ENCODE measurements around the gene NTRK2.
A peak's percentile ranks its signal among the peaks of the same experiment; 100 is the strongest.
"Not testable (repeated sequence)": the region's sequence is repeated elsewhere in the genome, so short reads cannot be mapped to it uniquely, and the experiment has no call there.

NTRK2 gene

GRCh38 chr9:84858364-84858763 is 188.8 kb downstream of the NTRK2 start:
- no peak for DNase-seq

DNA sequence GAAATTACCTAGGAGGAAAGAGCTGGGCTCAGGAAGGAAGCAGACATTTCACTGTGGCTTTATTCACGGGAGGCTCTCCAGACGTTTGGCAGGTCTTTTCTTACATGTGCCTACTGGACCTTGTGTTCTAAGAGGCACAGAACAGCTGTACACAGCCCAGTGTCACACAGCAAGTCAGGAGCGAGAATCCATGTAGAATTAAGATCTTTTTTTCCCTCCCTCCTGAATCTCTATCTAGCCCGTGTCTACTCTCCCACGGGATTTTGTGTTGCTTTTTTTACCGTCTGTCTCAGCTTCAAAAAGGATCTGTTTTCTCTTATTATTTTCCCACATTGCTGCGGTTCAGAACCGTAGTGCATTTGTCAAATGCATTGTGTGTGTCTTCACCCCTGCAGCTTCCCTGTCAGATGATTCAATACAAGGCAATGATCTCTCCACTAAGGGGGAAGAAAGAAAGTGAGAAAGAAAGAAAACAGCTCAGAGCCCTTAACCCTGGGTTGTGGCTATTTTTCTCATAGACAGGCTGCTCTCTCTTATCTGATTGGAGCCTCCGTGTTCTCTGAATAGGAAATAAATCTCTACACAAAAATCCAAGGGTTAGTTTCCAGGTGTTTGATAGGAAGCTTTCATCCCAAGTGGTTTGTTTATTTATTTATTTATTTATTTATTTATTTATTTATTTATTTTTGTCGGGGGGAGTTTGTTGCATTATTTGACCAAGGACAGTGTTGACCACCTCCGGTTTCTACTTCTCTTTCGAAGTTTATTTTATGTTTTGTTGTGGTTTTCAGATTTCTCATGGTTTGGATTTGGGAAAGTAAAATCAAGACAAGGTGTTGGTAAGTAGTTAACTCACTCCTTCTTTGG is 191.0 kb downstream of the NTRK2 start:
- no peak for DNase-seq

- no peak for DNase-seq
Measured at GRCh38 chr9:84861455-84861854, 191.9 kb downstream of the NTRK2 start.

DNA sequence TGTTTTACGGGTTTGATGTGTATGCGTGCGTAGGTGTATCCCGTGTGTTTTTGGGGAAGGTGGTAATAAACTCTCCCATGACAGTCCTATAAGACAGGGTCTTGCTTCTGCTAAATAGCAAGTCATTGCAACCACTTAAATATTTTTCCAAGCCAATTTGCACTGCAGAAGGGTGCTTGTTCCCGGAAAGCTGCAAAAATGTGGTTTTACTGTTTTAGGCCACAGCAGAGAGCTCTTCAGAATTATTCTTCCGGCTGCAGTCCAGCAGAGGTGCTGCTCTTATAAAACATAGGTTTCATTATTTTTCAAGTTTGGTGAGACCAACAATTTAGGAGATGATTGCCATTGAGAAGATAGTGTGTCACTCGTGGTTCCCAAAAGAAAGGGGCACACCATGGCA is 192.8 kb downstream of the NTRK2 start:
- DNase-seq, result no peak

DNA sequence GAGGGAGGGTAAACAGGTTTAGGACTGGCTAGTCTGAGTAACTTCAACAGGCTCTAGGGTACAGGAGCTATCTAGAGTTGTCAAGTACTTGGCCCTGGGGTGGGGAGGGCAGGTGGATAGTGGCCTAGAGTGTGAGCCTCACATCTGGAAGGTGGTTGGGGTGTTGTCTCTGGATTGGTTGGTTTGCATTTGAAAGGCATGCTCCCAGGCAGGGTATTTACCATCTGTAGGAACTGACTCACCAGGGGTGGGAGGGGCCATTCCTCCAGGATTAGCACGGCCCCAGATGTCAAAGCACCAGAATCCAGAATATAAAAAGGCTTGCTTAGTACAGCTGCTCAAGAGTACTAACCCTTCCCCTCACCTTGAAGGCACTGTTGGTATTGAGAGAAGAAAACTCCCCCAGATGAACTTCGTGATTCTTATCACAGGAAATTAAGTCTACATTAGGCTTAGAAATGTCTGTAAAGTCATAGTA is 193.3 kb downstream of the NTRK2 start:
- DNase-seq, result no peak

DNA sequence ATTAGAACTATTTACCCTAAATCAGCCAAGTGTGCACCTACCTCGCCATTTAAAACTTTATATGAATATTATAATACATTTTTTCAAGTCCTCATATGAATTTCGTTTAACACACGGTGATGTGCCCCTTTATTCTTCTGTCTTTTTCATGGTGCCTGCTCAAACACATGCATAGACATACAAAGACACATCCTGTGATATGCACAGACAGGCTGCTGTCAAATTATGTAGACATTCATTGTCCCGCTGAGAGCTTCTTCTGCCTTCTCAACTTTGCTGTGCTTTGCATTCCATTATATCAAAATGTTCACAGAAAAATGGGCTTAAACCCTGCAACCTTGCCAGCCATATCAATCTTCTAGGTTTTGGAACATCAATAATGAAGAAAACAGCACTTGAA is 193.8 kb downstream of the NTRK2 start:
- DNase-seq, result no peak

DNA sequence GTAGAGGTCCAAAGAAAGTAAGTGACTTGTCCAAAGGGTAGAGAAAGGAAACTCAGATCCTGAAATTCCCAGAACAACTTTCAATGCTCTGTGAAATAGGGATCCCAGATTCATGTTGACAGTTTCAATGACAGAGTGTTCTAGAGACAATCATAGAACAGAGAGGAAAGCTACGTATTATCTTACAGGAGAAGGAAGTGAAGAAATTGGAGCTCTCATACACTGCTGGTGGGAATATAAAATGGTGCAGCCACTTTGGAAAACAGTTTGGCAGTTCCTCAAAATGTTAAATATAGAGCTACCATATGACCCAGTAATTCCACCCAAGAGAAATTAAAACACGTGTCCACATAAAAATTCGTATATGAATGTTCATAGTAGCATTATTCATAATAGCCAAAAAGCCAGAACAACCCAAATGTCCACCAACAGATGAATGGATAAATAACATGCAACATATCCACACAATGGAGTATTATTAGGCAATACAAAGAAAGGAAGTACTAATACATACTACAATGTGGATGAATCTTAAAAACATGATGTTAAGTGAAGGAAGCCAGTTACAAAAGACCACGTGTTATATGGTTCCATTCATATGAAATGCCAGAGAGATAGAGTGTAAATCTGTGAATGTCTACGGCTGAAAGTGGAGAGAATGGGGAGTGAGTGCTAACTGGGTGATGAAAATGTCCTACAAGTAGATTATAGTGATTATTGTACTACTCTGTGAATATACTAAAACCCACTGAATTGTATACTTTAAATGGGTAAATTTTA is 197.1 kb downstream of the NTRK2 start:
- no peak for DNase-seq

DNA sequence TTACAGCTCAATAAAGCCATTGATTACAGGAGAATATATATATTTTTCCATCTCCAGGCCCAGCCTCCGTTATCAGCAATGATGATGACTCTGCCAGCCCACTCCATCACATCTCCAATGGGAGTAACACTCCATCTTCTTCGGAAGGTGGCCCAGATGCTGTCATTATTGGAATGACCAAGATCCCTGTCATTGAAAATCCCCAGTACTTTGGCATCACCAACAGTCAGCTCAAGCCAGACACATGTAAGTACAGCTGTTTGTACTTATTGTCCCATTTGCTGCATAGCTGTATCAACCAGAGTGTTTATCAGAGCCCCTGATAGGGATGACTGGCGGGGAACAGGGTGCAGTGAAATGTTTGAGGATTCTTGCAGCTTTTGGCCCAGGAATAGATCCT is 197.7 kb downstream of the NTRK2 start:
- DNase-seq, result no peak

GRCh38 chr9:84869091-84869490 is 199.6 kb downstream of the NTRK2 start:
- no peak for DNase-seq

DNA sequence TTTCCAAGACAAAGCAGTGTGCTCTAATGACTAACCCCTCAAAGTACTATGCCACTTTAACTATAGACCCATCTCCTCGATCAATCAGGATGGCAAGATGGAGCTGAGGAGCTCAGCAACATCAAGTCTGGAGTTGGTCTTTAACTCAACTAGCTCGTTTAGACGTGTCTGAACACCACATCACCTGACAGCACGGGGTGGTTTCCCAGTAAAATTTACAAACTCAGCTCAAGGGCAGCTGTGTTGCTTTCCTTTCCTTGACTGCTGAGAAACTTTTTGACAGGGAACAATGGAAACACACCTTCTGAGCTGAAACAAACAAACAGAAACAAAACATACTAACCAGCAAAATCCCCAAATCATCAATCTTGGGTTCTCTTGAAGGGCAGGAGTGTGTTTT is 202.5 kb downstream of the NTRK2 start:
- DNase-seq, result no peak

DNA sequence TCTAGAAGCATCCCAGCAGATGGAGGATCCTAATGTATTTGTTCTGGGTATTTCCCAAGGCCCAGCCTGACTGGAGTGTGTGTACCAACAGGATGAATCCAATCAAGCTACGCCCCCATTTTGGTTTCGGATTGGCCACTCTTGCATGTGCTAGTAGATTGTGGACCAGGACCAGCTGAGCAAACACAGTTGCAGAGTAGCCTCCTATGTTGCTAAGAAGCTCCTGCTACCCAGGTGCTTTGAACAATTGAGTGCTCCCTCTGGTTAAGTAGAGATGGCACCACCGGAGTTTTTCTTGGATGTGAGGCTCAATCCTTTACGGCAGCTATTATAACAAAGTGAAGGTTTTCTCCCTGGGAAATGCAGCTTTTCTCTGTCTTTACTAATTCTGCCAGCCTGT is 204.5 kb downstream of the NTRK2 start:
- DNase-seq, result no peak

DNA sequence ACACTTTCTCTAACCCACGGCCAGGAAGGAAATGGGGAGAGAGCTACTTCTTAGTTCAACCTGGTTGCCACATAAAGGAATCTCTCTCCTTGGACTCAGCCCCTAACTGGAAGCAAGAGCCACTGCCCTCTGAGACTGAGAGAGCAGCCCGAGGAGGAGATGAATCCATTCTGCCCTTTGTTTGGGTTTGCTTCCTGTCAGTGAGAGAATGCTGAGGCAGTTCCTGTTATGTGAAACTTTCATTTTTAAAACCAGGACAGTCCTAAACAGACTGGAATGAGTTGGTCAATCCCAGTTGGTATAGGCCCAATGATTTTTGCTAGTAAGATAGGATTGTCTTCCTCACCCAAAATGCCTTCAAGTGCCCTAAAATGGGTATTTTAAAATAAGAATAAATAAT is 205.1 kb downstream of the NTRK2 start:
- DNase-seq, result no peak

DNA sequence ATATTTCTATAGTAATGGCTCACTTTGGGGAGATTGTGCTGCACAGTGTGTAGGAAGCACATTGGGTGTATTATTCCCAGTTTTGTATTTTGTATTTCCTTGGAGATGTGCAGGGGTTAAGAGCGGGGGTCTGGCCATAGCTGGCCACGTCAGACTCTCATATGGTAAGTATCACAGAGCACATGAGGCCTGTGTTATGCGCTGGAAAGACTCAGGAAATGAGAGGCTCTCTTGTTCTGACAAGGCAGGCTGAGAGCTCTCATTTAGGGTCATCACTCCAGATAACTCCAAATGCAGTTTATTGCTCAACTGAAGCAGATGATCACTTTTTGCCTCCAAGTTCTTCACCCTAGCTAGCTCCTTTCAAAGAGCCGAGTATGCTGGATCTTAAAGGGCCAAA is 205.7 kb downstream of the NTRK2 start:
- DNase-seq, result no peak

- no peak for DNase-seq
Measured at GRCh38 chr9:84879631-84880030, 210.1 kb downstream of the NTRK2 start.

GRCh38 chr9:84880835-84881234 is 211.3 kb downstream of the NTRK2 start:
- DNase-seq, result no peak

DNA sequence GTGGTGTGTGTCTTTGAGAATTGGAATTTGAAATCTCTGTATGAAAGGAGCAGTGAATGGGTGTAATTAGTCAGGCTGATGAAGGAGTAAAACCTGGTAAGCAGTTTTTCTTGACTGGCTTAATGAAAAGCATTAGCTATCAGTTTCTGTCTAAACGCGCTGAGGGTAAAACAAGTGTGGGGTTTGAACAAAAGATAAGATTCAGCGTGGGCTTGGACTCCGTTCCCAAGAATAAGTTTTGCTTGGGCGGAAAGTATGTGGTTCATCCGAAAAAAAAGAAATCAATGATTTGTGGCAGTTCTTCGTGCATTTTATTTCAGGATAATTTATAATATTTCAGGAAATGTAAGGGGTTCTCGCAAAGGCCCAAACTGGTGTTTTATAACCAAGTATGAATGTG is 217.3 kb downstream of the NTRK2 start:
- DNase-seq, result no peak

DNA sequence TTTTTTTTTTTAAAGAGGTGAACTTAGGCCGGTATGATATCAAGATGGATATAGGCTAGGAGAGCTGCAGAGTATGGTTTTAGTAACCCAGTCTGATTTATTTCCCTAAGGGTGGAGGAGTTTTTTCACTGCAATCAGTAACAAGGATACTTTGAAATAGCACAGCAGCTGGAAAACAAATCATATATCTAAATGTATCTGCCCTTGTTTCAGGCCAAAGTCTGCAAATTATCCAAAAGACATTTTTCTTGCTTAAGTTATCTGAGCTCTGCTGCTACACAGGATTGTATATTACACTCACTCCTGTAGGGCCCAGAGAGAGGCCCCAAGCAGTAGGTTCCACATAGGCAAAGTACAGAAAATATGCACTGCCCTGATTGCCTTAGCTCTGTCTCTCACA is 222.4 kb downstream of the NTRK2 start:
- DNase-seq, result no peak

GRCh38 chr9:84893419-84894128 is 224.0 kb downstream of the NTRK2 start:
- peak; percentile 32 for DNase-seq

DNA sequence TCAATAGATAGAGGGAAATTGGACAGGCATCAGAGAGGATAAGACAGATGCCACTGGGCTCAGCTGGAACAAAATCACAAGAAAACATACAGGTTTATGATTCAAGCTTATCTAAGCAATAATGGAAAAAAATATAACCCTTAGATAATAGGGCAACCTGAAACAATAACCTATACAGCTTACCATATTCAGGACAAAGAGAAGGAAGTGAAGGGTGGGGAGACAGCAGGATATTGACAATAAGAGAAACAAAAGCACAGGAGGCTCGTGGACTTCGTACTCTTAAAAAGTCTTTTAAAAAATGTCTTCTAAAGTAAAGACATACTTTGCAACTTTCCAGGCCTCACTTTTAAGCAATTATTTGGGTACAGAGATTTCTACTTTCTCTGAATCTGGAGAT is 225.3 kb downstream of the NTRK2 start:
- DNase-seq, result no peak

DNA sequence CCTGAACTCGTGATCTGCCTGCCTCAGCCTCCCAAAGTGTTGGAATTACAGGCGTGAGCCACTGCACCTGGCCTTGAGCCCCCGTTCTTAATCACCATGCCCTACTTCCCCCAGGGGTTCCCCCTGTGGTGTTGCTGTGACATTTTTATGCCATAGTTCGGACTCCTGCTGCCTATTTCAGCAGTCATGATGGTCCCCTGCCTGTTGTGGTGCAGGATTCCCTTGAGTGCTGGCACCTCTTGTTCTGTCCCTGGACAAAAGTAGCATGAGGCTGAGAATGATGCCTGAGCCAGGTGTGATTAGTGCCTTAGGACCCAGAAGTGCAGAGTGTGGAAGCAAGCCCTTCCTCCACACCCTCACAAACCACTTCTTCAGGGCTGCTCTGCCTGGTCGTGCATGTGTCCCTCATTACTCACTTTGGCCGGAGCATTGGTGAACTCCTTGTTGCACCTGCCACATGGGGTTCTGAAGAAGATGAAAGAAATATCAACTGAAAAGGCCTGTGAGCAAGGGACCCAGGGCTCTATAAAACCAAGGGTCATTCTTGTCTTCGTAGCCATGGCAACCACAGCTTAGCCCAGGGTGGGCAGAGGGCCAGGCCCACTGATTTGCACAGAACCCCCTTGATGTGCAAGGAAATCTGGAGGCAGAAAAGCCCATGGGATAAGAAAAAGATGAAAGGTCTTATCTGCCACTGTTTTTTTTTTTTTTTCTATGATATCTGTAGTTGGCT is 228.0 kb downstream of the NTRK2 start:
- DNase-seq, result no peak

DNA sequence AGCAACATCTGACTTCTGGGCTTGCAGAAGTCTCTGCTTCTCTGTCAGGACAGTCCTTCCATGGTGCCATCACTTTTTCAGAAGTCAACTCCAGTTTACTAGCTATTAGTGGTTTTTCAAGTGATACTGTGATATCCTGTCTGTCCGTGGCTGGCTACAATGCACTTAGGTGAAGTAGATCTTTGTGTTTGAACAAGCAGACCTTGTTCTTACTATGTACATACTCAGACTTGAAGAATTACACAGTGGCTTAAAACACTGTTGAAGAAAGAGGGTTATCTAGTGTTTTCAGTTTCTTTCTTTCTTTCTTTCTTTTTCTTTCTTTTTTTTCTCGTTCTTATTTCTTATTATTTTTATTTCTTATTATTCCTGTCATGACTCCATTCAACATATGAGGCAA is 228.7 kb downstream of the NTRK2 start:
- no peak for DNase-seq

GRCh38 chr9:84898618-84899017 is 229.1 kb downstream of the NTRK2 start:
- DNase-seq, result not testable (repeated sequence)

GRCh38 chr9:84899326-84899725 is 229.8 kb downstream of the NTRK2 start:
- DNase-seq, result no peak

Measured in retina (tissue), 1 donor.